ENCODE data around the gene RAB8A. TPM values are rescaled to one million over a fixed set of nuclear protein-coding genes. Genes with fewer than 3 reads are reported as not detected.

RAB8A gene
- total and polyA plus RNA-seq, 9 of the 15 experiments (the other 6 are each of a cell fraction or from before 2014, with no cell fraction given) = 11.2 to 102 (median 53.2) TPM

- ATAC-seq = no peak
- H4K20me1 ChIP-seq (replicated peaks; ENCODE audit: control insufficient read depth, insufficient read depth, low read length) = peaks cover 24% of the 10 kb centered on the region
- peaks cover 34 to 40% of the 10 kb centered on the region in 2 experiments for H3K4me1 ChIP-seq (replicated peaks in 1 of 2; ENCODE audit: control insufficient read depth in 2 of 2, insufficient read depth in 2 of 2, low read length in 2 of 2)
- peaks cover 18% of the 10 kb centered on the region; the same call in 2 of the 3 replicates for H3K36me3 ChIP-seq (ENCODE audit: control insufficient read depth, insufficient read depth, low read length)
- CTCF ChIA-PET (ENCODE audit: low intra/inter-chr PET ratio) = interaction anchor here (0.6 kb wide), 1 partner anchor 36 kb away, joined by 3 read pairs; no protein-coding TSS in a partner anchor
- POLR2A ChIA-PET = interaction anchor here (0.6 to 2.1 kb wide), 12 partner anchors 9 to 656 kb away, joined by 3 to 15 read pairs (median 4); partner anchors contain the start of gene RAB8A
- peak overlapping the region; percentile 67 for H3K4me2 ChIP-seq (ENCODE audit: insufficient read depth, low read length)
- FAIRE-seq = peak; percentile 42
- H3K4me3 ChIP-seq = peak overlapping the region; percentile 81
- 38% methylated on average over 16 of the region's 16 CpGs for WGBS (ENCODE audit: insufficient coverage, low coverage, missing lambda C conversion rate)
- H3K79me2 ChIP-seq (ENCODE audit: control insufficient read depth, insufficient read depth, low read length) = peaks cover 30% of the 10 kb centered on the region
- H3K9me3 ChIP-seq (replicated peaks; ENCODE audit: control insufficient read depth, insufficient read depth, low read depth, low read length) = no peaks in the 10 kb centered on the region
- H3K27ac ChIP-seq (ENCODE audit: extremely low read depth, low read depth, low read length) = peak overlapping the region; percentile 92
- peaks cover 5% of the 10 kb centered on the region for H3K9me1 ChIP-seq (ENCODE audit: control insufficient read depth, insufficient read depth, low read length)
- H3K27me3 ChIP-seq (ENCODE audit: control insufficient read depth in 2 of 2, insufficient read depth in 2 of 2, low read length in 2 of 2) = no peaks in the 10 kb centered on the region
- peak overlapping the region; percentile 68 to 69; a peak in 3 of 4 replicates for H3K9ac ChIP-seq (ENCODE audit: insufficient read depth in 1 of 2, low read depth in 2 of 2, low read length in 2 of 2)
- in situ Hi-C loops (cut with MboI) = no loop called here
- DNase-seq (ENCODE audit: extremely low read depth in 1 of 4, low spot score in 3 of 4) = peak in 1 of 4 experiments; percentile 37
- BruUV-seq (replicated peaks) = TSS peak; percentile 65
- H2AFZ ChIP-seq (ENCODE audit: low read depth, low read length) = no peak overlapping the region
- intact Hi-C loops (cut with micrococcal nuclease) = no loop called here
- TF ChIP-seq CBFA2T2 (conservative IDR thresholded peaks at IDR 0.05) (no peak), ZNF354B (CRISPR knock-in tag; IDR thresholded peaks at IDR 0.05) (no peak), ZNF77 (CRISPR knock-in tag; IDR thresholded peaks at IDR 0.05) (no peak), ZNF507 (tag; conservative IDR thresholded peaks at IDR 0.05) (no peak), BRD4 (IDR thresholded peaks at IDR 0.05) (no peak; the same call in 1 of the 2 replicates), POLR2AphosphoS2 (IDR thresholded peaks at IDR 0.05; ENCODE audit: low read length) (no peak), AFF4 (CRISPR knock-in tag; IDR thresholded peaks at IDR 0.05) (0 out of 2 replicates have a peak, but pooled peaks have one; percentile 59)
- TF ChIP-seq, protein P1, sequence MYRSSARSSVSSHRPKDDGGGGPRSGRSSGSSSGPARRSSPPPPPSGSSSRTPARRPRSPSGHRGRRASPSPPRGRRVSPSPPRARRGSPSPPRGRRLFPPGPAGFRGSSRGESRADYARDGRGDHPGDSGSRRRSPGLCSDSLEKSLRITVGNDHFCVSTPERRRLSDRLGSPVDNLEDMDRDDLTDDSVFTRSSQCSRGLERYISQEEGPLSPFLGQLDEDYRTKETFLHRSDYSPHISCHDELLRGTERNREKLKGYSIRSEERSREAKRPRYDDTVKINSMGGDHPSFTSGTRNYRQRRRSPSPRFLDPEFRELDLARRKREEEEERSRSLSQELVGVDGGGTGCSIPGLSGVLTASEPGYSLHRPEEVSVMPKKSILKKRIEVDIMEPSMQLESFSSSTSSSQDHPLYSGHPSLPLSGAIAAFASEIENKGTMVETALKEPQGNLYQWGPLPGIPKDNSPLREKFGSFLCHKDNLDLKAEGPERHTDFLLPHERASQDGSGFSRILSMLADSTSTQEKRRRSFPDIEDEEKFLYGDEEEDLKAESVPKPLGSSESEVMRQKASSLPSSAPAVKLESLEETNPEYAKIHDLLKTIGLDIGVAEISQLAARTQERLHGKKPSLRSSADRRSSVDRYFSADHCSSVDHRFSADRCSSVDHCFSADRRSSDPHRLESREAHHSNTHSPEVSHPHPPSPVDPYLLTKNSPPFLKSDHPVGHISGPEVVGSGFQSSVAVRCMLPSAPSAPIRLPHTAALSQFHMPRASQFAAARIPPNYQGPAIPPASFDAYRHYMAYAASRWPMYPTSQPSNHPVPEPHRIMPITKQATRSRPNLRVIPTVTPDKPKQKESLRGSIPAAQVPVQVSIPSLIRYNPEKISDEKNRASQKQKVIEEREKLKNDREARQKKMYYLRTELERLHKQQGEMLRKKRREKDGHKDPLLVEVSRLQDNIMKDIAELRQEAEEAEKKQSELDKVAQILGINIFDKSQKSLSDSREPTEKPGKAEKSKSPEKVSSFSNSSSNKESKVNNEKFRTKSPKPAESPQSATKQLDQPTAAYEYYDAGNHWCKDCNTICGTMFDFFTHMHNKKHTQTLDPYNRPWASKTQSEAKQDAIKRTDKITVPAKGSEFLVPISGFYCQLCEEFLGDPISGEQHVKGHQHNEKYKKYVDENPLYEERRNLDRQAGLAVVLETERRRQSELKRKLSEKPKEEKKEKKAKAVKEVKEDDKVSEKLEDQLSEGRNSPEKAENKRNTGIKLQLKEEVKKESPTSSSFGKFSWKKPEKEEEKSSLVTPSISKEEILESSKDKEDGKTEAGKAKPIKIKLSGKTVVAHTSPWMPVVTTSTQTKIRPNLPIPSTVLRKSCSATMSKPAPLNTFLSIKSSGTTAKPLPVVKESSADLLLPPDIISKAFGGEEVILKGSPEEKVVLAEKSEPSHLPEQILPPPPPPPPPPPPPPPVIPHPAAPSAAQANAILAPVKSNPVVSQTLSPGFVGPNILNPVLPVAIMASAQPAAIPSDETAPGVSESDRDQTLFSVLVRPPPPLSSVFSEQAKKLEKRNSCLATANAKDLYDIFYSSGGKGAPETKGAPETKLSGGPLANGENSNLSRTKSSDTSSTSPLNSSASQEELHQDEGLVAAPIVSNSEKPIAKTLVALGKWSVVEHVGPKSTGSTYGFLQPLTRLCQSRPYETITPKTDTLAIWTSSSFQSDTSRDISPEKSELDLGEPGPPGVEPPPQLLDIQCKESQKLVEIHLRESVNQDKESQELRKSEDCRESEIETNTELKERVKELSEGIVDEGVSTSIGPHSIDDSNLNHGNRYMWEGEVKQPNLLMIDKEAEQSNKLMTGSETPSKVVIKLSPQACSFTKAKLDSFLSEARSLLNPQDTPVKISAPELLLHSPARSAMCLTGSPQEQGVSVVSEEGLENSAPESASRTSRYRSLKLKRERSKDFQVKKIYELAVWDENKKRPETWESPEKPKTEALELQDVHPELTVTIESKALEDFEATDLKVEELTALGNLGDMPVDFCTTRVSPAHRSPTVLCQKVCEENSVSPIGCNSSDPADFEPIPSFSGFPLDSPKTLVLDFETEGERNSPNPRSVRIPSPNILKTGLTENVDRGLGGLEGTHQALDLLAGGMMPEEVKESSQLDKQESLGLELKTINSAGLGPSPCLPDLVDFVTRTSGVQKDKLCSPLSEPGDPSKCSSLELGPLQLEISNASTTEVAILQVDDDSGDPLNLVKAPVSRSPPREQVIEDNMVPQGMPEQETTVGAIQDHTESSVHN (IDR thresholded peaks at IDR 0.05; ENCODE audit: borderline replicate concordance in 1 of 2, low read depth in 1 of 2) = no peak
- TF ChIP-seq, protein P2, sequence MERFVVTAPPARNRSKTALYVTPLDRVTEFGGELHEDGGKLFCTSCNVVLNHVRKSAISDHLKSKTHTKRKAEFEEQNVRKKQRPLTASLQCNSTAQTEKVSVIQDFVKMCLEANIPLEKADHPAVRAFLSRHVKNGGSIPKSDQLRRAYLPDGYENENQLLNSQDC (CRISPR knock-in tag; IDR thresholded peaks at IDR 0.05) = no peak
Measured at GRCh38 chr19:16077984-16078758, 33.5 kb upstream of the RAB8A start.
